CD14-positive monocyte (primary cell): ENCODE measurements around the gene PTCHD4. TPM values are rescaled to one million over a fixed set of nuclear protein-coding genes. Genes with fewer than 3 reads are reported as not detected.

Experiments
- DNase-seq, 3 donors: peaks; one replicate each; pipeline ENCODE4 v3.0.0-alpha.2; 2011 to 2022
- H2AFZ ChIP-seq: 2 replicates; pipeline ENCODE4 v1.6.0; 2012; ENCODE audit warnings: mild to moderate bottlenecking, low read depth, low read length, inconsistent platforms; ENCODE audit not compliant: insufficient read depth, poor library complexity, severe bottlenecking
- H3K27ac ChIP-seq, 2 donors: 1 replicate in 1 of 2; 2 replicates in 1 of 2; pipeline ENCODE4 v1.5.1; 2012 to 2013; ENCODE audit warnings: low read length in 2 of 2, control low read depth in 1 of 2, inconsistent platforms in 1 of 2, low read depth in 1 of 2, mild to moderate bottlenecking in 1 of 2
- H3K27me3 ChIP-seq, 2 donors: one replicate each; pipeline versions ENCODE4 v1.6.0 to v1.6.1; 2011 to 2013; ENCODE audit warnings: low read length in 2 of 2; ENCODE audit not compliant: control insufficient read depth in 2 of 2, insufficient read depth in 2 of 2
- H3K36me3 ChIP-seq, 2 donors: replicated peaks in 1 of 2; 1 replicate in 1 of 2; 2 replicates in 1 of 2; pipeline versions ENCODE4 v1.5.1 to v1.6.1; 2012 to 2013; ENCODE audit warnings: low read length in 2 of 2, control low read depth in 1 of 2, inconsistent platforms in 1 of 2, mild to moderate bottlenecking in 1 of 2; ENCODE audit not compliant: insufficient read depth in 2 of 2, control insufficient read depth in 1 of 2
- H3K4me1 ChIP-seq, 2 donors: 1 replicate in 1 of 2; 2 replicates in 1 of 2; pipeline versions ENCODE4 v1.5.1 to v1.6.1; 2012 to 2013; ENCODE audit warnings: low read length in 2 of 2, control low read depth in 1 of 2, inconsistent platforms in 1 of 2, mild to moderate bottlenecking in 1 of 2, moderate library complexity in 1 of 2; ENCODE audit not compliant: insufficient read depth in 2 of 2, control insufficient read depth in 1 of 2
- H3K4me2 ChIP-seq: replicated peaks from 2 replicates; pipeline ENCODE3; 2012; ENCODE audit warnings: low read length, moderate library complexity, mild to moderate bottlenecking; ENCODE audit not compliant: poor library complexity, severe bottlenecking; ENCODE audit errors: extremely low read depth
- H3K4me3 ChIP-seq, 3 experiments: fragments of 200-600 bp in 1 of 3; sonication (generic) in 1 of 3; replicated peaks in 1 of 3; 1 replicate in 2 of 3; 2 replicates in 1 of 3; pipeline ENCODE4 v1.5.1; 2011 to 2013; ENCODE audit warnings: low read length in 3 of 3, mild to moderate bottlenecking in 3 of 3, control low read depth in 2 of 3, low read depth in 2 of 3, inconsistent platforms in 1 of 3, moderate library complexity in 1 of 3
- H3K79me2 ChIP-seq: 2 replicates; pipeline ENCODE4 v1.6.0; 2012; ENCODE audit warnings: mild to moderate bottlenecking, control low read depth, inconsistent platforms, low read length, moderate library complexity; ENCODE audit not compliant: insufficient read depth
- H3K9ac ChIP-seq: 2 replicates; pipeline ENCODE4 v1.6.0; 2017; ENCODE audit warnings: low read length, mild to moderate bottlenecking; ENCODE audit not compliant: insufficient read depth, poor library complexity, severe bottlenecking
- H3K9me3 ChIP-seq, 2 donors: replicated peaks in 1 of 2; 1 replicate in 1 of 2; 2 replicates in 1 of 2; pipeline versions ENCODE4 v1.5.1 to v1.6.1; 2012 to 2013; ENCODE audit warnings: low read length in 2 of 2, control low read depth in 1 of 2; ENCODE audit not compliant: control insufficient read depth in 1 of 2, insufficient read depth in 1 of 2
- H4K20me1 ChIP-seq: 2 replicates; pipeline ENCODE4 v1.6.0; 2012; ENCODE audit warnings: mild to moderate bottlenecking, low read length, control low read depth, moderate library complexity; ENCODE audit not compliant: insufficient read depth
- H3K27ac Mint-ChIP-seq, 7 donors: one replicate each; pipeline ENCODE4 v1.8.0; 2020; ENCODE audit warnings: mild to moderate bottlenecking in 7 of 7, mixed read lengths in 7 of 7, moderate library complexity in 6 of 7, inconsistent platforms in 2 of 7
- H3K27me3 Mint-ChIP-seq, 3 donors: one replicate each; pipeline ENCODE4 v1.8.0; 2021 to 2022; ENCODE audit warnings: low read depth in 3 of 3, mild to moderate bottlenecking in 3 of 3, mixed read lengths in 3 of 3, moderate library complexity in 3 of 3, inconsistent platforms in 1 of 3
- H3K36me3 Mint-ChIP-seq, 2 donors: one replicate each; pipeline ENCODE4 v1.8.0; 2020; ENCODE audit warnings: mixed read lengths in 2 of 2, inconsistent platforms in 1 of 2, mild to moderate bottlenecking in 1 of 2
- H3K4me1 Mint-ChIP-seq: one replicate; pipeline ENCODE4 v1.8.0; 2020; ENCODE audit warnings: mild to moderate bottlenecking, mixed read lengths
- H3K4me3 Mint-ChIP-seq, 2 donors: one replicate each; pipeline ENCODE4 v1.8.0; 2020; ENCODE audit warnings: mild to moderate bottlenecking in 2 of 2, mixed read lengths in 2 of 2, moderate library complexity in 1 of 2
- H3K9me3 Mint-ChIP-seq, 7 donors: one replicate each; pipeline ENCODE4 v1.8.0; 2020 to 2022; ENCODE audit warnings: mixed read lengths in 7 of 7, mild to moderate bottlenecking in 6 of 7, moderate library complexity in 6 of 7, inconsistent platforms in 2 of 7
- CTCF ChIP-seq: fragments of 200-600 bp; IDR thresholded peaks from one replicate; pipeline ENCODE4 v1.8.0; 2022; ENCODE audit warnings: antibody characterized with exemption, mild to moderate bottlenecking
- WGBS: methylation state at CpG from one replicate; pipeline ENCODE4 v1.1.5; 2013; ENCODE audit warnings: missing lambda C conversion rate; ENCODE audit not compliant: insufficient coverage; 5-methylcytosine and 5-hydroxymethylcytosine counted together
- intact Hi-C, 2 donors: fragments of 100-400 bp; cut with micrococcal nuclease; formaldehyde crosslinking; loops; one replicate each; pipeline versions ENCODE4 v1.15.0 to v1.15.1; 2023
- polyA plus RNA-seq, 3 donors: library from polyadenylated mRNA; depleted of rRNA in 1 of 3; unstranded in 2 of 3; stranded (reverse) in 1 of 3; fragments of 300-500 nt in 2 of 3; fragments of >200 nt in 1 of 3; fragmentation: Illumina TruSeq in 2 of 3; gene quantifications; 1 replicate in 2 of 3; 2 replicates in 1 of 3; pipeline ENCODE4 v1.2.3, GENCODE V29; 2012 to 2021

The PTCHD4 gene
- polyA plus RNA-seq, 3 donors = not detected

- intact Hi-C loops = no loop called here
- no peak for TF ChIP-seq CTCF
- H3K36me3 Mint-ChIP-seq = no peaks in the 10 kb centered on the region
Measured at GRCh38 chr6:48116699-48117645, 6.0 kb upstream of the PTCHD4 start.

GRCh38 chr6:48113130-48113529, 2.1 kb upstream of the PTCHD4 start:
- H3K4me1 Mint-ChIP-seq = no peaks in the 10 kb centered on the region

More at GRCh38 chr6:48116699-48117645, 6.0 kb upstream of the PTCHD4 start:
- DNase-seq = no peak
- H4K20me1 ChIP-seq = no peaks in the 10 kb centered on the region
- no peak overlapping the region for H3K4me2 ChIP-seq
- H3K9ac ChIP-seq = no peak overlapping the region
- WGBS = 92% methylated on average over 3 of the region's 3 CpGs
- no peaks in the 10 kb centered on the region for H3K79me2 ChIP-seq
- H3K9me3 Mint-ChIP-seq = peaks cover 0 to 3% (median 0%) of the 10 kb centered on the region in 7 donors
- H3K27ac Mint-ChIP-seq = no peak overlapping the region
- no peak overlapping the region for H3K4me3 ChIP-seq
- no peaks in the 10 kb centered on the region for H3K36me3 ChIP-seq
- no peaks in the 10 kb centered on the region for H3K27me3 Mint-ChIP-seq
- no peak overlapping the region for H2AFZ ChIP-seq
- H3K27ac ChIP-seq = no peak overlapping the region
- no peaks in the 10 kb centered on the region for H3K4me1 ChIP-seq
- no peak overlapping the region for H3K4me3 Mint-ChIP-seq
- H3K4me1 Mint-ChIP-seq = no peaks in the 10 kb centered on the region
- no peaks in the 10 kb centered on the region for H3K9me3 ChIP-seq
- H3K27me3 ChIP-seq = no peaks in the 10 kb centered on the region

More at GRCh38 chr6:48113130-48113529, 2.1 kb upstream of the PTCHD4 start:
- H3K9me3 Mint-ChIP-seq = peaks cover 0 to 3% (median 0%) of the 10 kb centered on the region in 7 donors
- Histone ChIP-seq H3K4me1 (no peaks in the 10 kb centered on the region), H2AFZ (no peak overlapping the region), H3K4me2 (no peak overlapping the region), H3K79me2 (no peaks in the 10 kb centered on the region), H3K27ac (no peak overlapping the region), H3K36me3 (no peaks in the 10 kb centered on the region), H3K4me3 (no peak overlapping the region), H4K20me1 (no peaks in the 10 kb centered on the region), H3K27me3 (no peaks in the 10 kb centered on the region), H3K9me3 (no peaks in the 10 kb centered on the region), H3K9ac (no peak overlapping the region)
- no peaks in the 10 kb centered on the region for H3K27me3 Mint-ChIP-seq
- intact Hi-C loops = no loop called here
- no peak overlapping the region for H3K27ac Mint-ChIP-seq
- no peak for DNase-seq
- WGBS = 90% methylated on average over 2 of the region's 2 CpGs
- no peak for TF ChIP-seq CTCF
- H3K36me3 Mint-ChIP-seq = no peaks in the 10 kb centered on the region
- H3K4me3 Mint-ChIP-seq = no peak overlapping the region
